Suppressor macrophage (primary cell): ENCODE measurements around the gene BMPR1B.

Experiments
- DNase-seq, 4 experiments: peaks; one replicate each; pipeline ENCODE4 v3.0.0-alpha.2; 2020 to 2022

The BMPR1B gene

GRCh38 chr4:95193391-95194224 is 435.9 kb downstream of the BMPR1B start:
- no peak for DNase-seq

DNA sequence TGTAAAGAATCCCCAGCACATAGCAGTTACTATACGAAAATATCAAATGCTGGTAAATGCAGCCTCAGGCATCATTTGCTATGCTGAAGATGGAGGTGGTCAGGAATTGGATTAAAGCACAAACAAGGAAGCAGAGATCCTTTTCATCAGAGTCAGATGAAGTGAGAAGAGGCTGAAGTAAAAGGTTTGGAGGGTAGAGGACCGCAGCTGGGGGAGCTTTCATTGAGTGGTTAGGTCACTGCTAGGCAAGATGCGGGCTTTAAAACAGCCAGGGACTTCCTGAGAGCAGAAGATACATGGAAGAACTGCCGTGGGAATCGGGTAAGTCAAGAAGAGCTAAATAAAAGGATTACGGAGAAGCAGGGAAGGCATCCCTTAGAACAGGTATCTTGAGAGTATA is 439.6 kb downstream of the BMPR1B start:
- no peak for DNase-seq

DNA sequence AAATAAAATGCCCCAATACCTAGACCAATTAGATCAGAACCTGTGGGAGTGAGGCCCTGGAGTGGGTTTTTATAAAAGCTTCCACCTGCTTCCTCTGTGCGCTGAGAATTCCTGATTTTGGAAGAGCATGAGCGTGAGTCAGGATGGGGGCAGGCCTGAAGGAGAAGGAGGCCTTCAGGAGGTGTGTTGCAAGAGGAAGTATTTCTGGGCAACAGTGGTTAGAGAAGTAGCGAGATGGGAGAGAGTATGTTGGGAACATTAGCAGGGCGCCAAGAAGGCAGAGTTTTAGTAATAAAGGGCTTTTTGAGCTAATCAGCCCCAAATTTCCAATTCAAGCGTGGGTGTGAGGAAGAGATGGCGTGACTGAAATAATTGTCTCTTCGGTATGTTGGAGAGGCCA is 441.2 kb downstream of the BMPR1B start:
- DNase-seq = peak; percentile 39 to 75 (median 72)

DNA sequence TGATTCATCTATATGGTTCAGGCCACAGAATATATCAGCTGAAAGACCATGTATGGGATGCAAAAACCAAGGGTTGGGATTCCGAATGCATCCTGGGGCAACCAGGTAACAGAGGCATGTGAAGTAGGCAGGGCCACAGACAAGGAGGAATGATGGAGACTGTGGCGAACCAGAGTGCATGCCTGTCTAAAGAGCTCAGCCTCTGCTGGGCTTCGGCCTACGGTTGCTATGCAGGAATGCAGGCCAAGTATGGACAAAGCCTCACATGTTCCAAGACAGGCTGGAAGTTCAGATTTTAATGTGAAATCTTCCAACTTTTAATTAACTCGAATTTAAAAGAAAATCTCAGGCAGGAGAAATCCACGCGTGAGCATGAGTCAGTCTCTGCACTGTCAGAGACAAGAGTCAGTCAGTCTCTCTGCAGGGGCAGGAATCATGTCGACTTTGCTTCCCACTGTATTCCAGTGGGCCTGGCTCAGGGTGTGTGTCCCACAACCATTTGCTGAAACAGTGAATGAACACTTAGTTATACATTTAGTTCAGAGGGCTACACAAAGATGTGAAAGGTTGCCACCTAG is 446.6 kb downstream of the BMPR1B start:
- DNase-seq = no peak

DNA sequence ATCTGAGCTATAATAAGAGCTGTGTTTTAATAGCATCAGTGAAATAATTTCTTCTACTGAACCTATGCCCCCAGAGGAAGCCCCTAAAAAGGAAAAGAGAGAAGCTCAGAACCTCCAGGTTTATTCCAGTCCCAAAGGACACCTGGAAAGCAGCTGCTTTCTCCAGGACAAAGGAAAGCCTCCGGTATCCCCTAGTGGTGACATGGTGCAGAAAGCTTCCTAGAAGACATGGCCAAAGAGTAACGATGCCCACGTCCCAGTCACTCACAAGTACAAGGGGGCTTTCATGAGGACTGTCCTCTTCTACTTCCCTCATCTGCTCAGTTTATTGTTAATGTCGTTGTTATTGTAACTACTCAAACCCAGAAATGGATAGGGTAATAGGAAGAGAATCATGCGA is 447.1 kb downstream of the BMPR1B start:
- peak in 1 of 4 experiments; percentile 7 for DNase-seq
